Endothelial cell of umbilical vein (primary cell): ENCODE data around the gene SERPIND1. TPM values are rescaled to one million over a fixed set of nuclear protein-coding genes. Genes with fewer than 3 reads are reported as not detected.

Source experiments
- BruUV-seq: library from RNA; stranded (reverse); fragments of 400-500 nt; replicated peaks from 2 replicates; lab custom pipeline; 2021; lab: Mats Ljungman, UMichigan
- CTCF ChIA-PET: fragments of 300-600, 350-600 bp; sonication (Branson Sonifier 250); formaldehyde crosslinking; loops from one replicate; lab custom pipeline; 2021; ENCODE audit warnings: antibody characterized with exemption, inconsistent platforms; lab: Charles Lee
- POLR2A ChIA-PET: fragments of 300-600, 350-600 bp; sonication (Branson Sonifier 250); formaldehyde crosslinking; loops from one replicate; lab custom pipeline; 2021; ENCODE audit warnings: antibody characterized with exemption, inconsistent platforms; lab: Charles Lee
- DNase-seq: peaks from one replicate; pipeline ENCODE4 v3.0.0-alpha.2; 2011; ENCODE audit warnings: low read depth, low spot score
- FAIRE-seq: peaks from 2 replicates; lab custom pipeline; 2011; peaks lifted over from hg19 to GRCh38; lab: Jason Lieb, UNC
- H2AFZ ChIP-seq: 2 replicates; pipeline ENCODE4 v1.6.0; 2012; ENCODE audit warnings: low read depth, low read length, control low read depth, inconsistent platforms
- H3K27ac ChIP-seq: 2 replicates; pipeline ENCODE4 v1.5.1; 2011; ENCODE audit warnings: low read depth, mild to moderate bottlenecking, control low read depth, low read length, moderate library complexity; ENCODE audit not compliant: insufficient read depth
- H3K27me3 ChIP-seq, 2 experiments: 2 replicates each; pipeline versions ENCODE4 v1.6.0 to v1.6.1; 2011; ENCODE audit warnings: low read length in 2 of 2, mixed read lengths in 1 of 2; ENCODE audit not compliant: control insufficient read depth in 2 of 2, insufficient read depth in 2 of 2
- H3K36me3 ChIP-seq, 2 experiments: 2 replicates in 1 of 2; 3 replicates in 1 of 2; pipeline ENCODE4 v1.5.1; 2011; ENCODE audit warnings: low read length in 2 of 2, mild to moderate bottlenecking in 1 of 2, moderate library complexity in 1 of 2; ENCODE audit not compliant: control insufficient read depth in 2 of 2, insufficient read depth in 2 of 2; ENCODE audit errors: extremely low read depth in 1 of 2
- H3K4me1 ChIP-seq: 3 replicates; pipeline ENCODE4 v1.5.1; 2011; ENCODE audit warnings: mild to moderate bottlenecking, low read length; ENCODE audit not compliant: control insufficient read depth, insufficient read depth; ENCODE audit errors: extremely low read depth
- H3K4me2 ChIP-seq: 2 replicates; pipeline ENCODE4 v1.6.1; 2011; ENCODE audit warnings: low read length, control low read depth, mixed read lengths; ENCODE audit not compliant: insufficient read depth
- H3K4me3 ChIP-seq, 3 experiments: fragments of 200-600 bp in 1 of 3; sonication (generic), shearing (Covaris generic) in 1 of 3; replicated peaks in 1 of 3; 2 replicates each; pipeline ENCODE4 v1.5.1; 2011 to 2016; ENCODE audit warnings: control low read depth in 3 of 3, low read length in 3 of 3, mild to moderate bottlenecking in 2 of 3, inconsistent platforms in 1 of 3, low read depth in 1 of 3, moderate library complexity in 1 of 3; ENCODE audit not compliant: insufficient read depth in 1 of 3
- H3K79me2 ChIP-seq: 2 replicates; pipeline ENCODE4 v1.6.0; 2012; ENCODE audit warnings: low read length, inconsistent platforms; ENCODE audit not compliant: control insufficient read depth, insufficient read depth
- H3K9ac ChIP-seq: replicated peaks from 2 replicates; pipeline ENCODE3; 2011; ENCODE audit warnings: low read length, control low read depth; ENCODE audit not compliant: insufficient read depth; ENCODE audit errors: extremely low read depth
- H3K9me1 ChIP-seq: replicated peaks from 3 replicates; pipeline ENCODE4 v1.6.0; 2011; ENCODE audit warnings: mild to moderate bottlenecking, low read length; ENCODE audit not compliant: control insufficient read depth, insufficient read depth; ENCODE audit errors: extremely low read depth
- H3K9me3 ChIP-seq: replicated peaks from 2 replicates; pipeline ENCODE4 v1.5.1; 2012; ENCODE audit warnings: low read length, inconsistent platforms; ENCODE audit not compliant: control insufficient read depth, insufficient read depth
- H4K20me1 ChIP-seq: replicated peaks from 2 replicates; pipeline ENCODE3; 2011; ENCODE audit warnings: mild to moderate bottlenecking, low read length; ENCODE audit not compliant: control insufficient read depth, insufficient read depth; ENCODE audit errors: extremely low read depth
- EZH2 ChIP-seq: IDR thresholded peaks from 2 replicates; pipeline ENCODE4 v1.6.1; 2012; ENCODE audit warnings: borderline replicate concordance, low read depth, mild to moderate bottlenecking, moderate library complexity, low read length, inconsistent platforms; ENCODE audit not compliant: severe bottlenecking
- FOS ChIP-seq: IDR thresholded peaks from 2 replicates; pipeline ENCODE4 v1.6.1; 2011; ENCODE audit warnings: mild to moderate bottlenecking, low read length, moderate library complexity, borderline replicate concordance; ENCODE audit not compliant: insufficient read depth
- GATA2 ChIP-seq: IDR thresholded peaks from 2 replicates; pipeline ENCODE4 v1.7.0; 2011; ENCODE audit warnings: low read depth, mild to moderate bottlenecking, moderate library complexity, mixed read lengths, low read length; ENCODE audit not compliant: insufficient read length, insufficient read depth
- JUN ChIP-seq: IDR thresholded peaks from 2 replicates; pipeline ENCODE4 v1.6.1; 2011; ENCODE audit warnings: borderline replicate concordance, low read depth; ENCODE audit not compliant: insufficient read length, insufficient read depth
- MAX ChIP-seq: IDR thresholded peaks from 2 replicates; pipeline ENCODE4 v1.6.1; 2011; ENCODE audit not compliant: insufficient read depth, insufficient read length
- MYC ChIP-seq: IDR thresholded peaks from one replicate; pipeline ENCODE4 v1.6.1; 2011; ENCODE audit warnings: mild to moderate bottlenecking, low read depth, low read length
- POLR2A ChIP-seq: IDR thresholded peaks from 2 replicates; pipeline ENCODE4 v1.6.1; 2012; ENCODE audit warnings: low read depth, mild to moderate bottlenecking, control low read depth, low read length
- POLR2AphosphoS5 ChIP-seq: IDR thresholded peaks from 2 replicates; pipeline ENCODE4 v1.6.1; 2012; ENCODE audit warnings: low read depth, mild to moderate bottlenecking, control low read depth, low read length, moderate library complexity; ENCODE audit not compliant: insufficient read depth
- dilution Hi-C: fragments of 300-500 bp; cut with MboI; formaldehyde crosslinking; loops from one replicate; pipeline ENCODE4 v1.15.0; 2019; ENCODE audit warnings: low sequenced_read_pairs; ENCODE audit not compliant: extremely low pct_ligation_motif_present
- intact Hi-C: fragments of 100-400 bp; cut with micrococcal nuclease; formaldehyde crosslinking; loops from one replicate; pipeline ENCODE4 v1.10.0; 2022
- polyA plus RNA-seq, 4 experiments: library from polyadenylated mRNA; depleted of rRNA in 3 of 4; stranded (reverse) in 3 of 4; unstranded in 1 of 4; fragments of >200 nt; gene quantifications; 2 replicates each; pipeline versions ENCODE4 v1.2.1 to v1.2.3, GENCODE V29; 2011 to 2012; ENCODE audit warnings: missing spikeins in 1 of 4
- total RNA-seq: library from RNA; stranded (reverse); gene quantifications from 2 replicates; pipeline ENCODE4 v1.2.3, GENCODE V29; 2021
- TF ChIP-seq, protein P1 (sequence below), 2 donors: IDR thresholded peaks; 1 replicate in 1 of 2; 2 replicates in 1 of 2; pipeline ENCODE4 v1.5.1; 2011; ENCODE audit warnings: low read length in 2 of 2, mild to moderate bottlenecking in 2 of 2, moderate library complexity in 2 of 2, control low read depth in 1 of 2, inconsistent platforms in 1 of 2, low read depth in 1 of 2; ENCODE audit not compliant: insufficient read depth in 1 of 2; ENCODE audit errors: extremely low read depth in 1 of 2

SERPIND1 gene
- total and polyA plus RNA-seq, 2 donors (not counting 3 experiments of a cell fraction or from before 2014, with no cell fraction given), result 0.94 to 1.8 TPM

GRCh38 chr22:20748082-20748481 lies 25.8 kb upstream of the SERPIND1 start:
- H4K20me1 ChIP-seq, result no peaks in the 10 kb centered on the region
- no peak overlapping the region for H3K27ac ChIP-seq
- no peaks in the 10 kb centered on the region for H3K9me3 ChIP-seq
- no peak overlapping the region for H2AFZ ChIP-seq
- dilution Hi-C loops (no loop called here), intact Hi-C loops (no loop called here)
- no peaks in the 10 kb centered on the region for H3K9me1 ChIP-seq
- ChIA-PET POLR2A (no interaction called here), CTCF (no interaction called here)
- no peak overlapping the region for H3K9ac ChIP-seq
- no peak for TF ChIP-seq FOS
- no peak for TF ChIP-seq GATA2
- TF ChIP-seq, protein P1, sequence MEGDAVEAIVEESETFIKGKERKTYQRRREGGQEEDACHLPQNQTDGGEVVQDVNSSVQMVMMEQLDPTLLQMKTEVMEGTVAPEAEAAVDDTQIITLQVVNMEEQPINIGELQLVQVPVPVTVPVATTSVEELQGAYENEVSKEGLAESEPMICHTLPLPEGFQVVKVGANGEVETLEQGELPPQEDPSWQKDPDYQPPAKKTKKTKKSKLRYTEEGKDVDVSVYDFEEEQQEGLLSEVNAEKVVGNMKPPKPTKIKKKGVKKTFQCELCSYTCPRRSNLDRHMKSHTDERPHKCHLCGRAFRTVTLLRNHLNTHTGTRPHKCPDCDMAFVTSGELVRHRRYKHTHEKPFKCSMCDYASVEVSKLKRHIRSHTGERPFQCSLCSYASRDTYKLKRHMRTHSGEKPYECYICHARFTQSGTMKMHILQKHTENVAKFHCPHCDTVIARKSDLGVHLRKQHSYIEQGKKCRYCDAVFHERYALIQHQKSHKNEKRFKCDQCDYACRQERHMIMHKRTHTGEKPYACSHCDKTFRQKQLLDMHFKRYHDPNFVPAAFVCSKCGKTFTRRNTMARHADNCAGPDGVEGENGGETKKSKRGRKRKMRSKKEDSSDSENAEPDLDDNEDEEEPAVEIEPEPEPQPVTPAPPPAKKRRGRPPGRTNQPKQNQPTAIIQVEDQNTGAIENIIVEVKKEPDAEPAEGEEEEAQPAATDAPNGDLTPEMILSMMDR (IDR thresholded peaks at IDR 0.05; ENCODE audit: extremely low read depth in 1 of 2, insufficient read depth in 1 of 2, low read depth in 1 of 2, low read length in 2 of 2), result no peak
- no peak for TF ChIP-seq JUN
- no peak for TF ChIP-seq EZH2
- TF ChIP-seq MAX, result no peak
- no peak for TF ChIP-seq POLR2AphosphoS5
- TF ChIP-seq POLR2A, result no peak
- TF ChIP-seq MYC, result no peak
- H3K4me1 ChIP-seq, result peaks cover 13% of the 10 kb centered on the region
- peaks cover 2 to 8% of the 10 kb centered on the region in 2 experiments for H3K36me3 ChIP-seq
- no peak for DNase-seq
- no peak overlapping the region for H3K4me2 ChIP-seq
- no TSS peak for BruUV-seq
- H3K79me2 ChIP-seq, result no peaks in the 10 kb centered on the region
- no peak for FAIRE-seq
- H3K4me3 ChIP-seq, result no peak overlapping the region
- H3K27me3 ChIP-seq, result no peaks in the 10 kb centered on the region
